SW 1271 (cell line): ENCODE data around the gene SRI.
"Not testable (repeated sequence)": the region's sequence is repeated elsewhere in the genome, so short reads cannot be mapped to it uniquely, and the experiment has no call there.

Source experiments
- DNase-seq, 2 experiments: peaks; one replicate each; lab custom pipeline; 2025; lab: John Stamatoyannopoulos, UW

The SRI gene, protein sequence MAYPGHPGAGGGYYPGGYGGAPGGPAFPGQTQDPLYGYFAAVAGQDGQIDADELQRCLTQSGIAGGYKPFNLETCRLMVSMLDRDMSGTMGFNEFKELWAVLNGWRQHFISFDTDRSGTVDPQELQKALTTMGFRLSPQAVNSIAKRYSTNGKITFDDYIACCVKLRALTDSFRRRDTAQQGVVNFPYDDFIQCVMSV

DNA sequence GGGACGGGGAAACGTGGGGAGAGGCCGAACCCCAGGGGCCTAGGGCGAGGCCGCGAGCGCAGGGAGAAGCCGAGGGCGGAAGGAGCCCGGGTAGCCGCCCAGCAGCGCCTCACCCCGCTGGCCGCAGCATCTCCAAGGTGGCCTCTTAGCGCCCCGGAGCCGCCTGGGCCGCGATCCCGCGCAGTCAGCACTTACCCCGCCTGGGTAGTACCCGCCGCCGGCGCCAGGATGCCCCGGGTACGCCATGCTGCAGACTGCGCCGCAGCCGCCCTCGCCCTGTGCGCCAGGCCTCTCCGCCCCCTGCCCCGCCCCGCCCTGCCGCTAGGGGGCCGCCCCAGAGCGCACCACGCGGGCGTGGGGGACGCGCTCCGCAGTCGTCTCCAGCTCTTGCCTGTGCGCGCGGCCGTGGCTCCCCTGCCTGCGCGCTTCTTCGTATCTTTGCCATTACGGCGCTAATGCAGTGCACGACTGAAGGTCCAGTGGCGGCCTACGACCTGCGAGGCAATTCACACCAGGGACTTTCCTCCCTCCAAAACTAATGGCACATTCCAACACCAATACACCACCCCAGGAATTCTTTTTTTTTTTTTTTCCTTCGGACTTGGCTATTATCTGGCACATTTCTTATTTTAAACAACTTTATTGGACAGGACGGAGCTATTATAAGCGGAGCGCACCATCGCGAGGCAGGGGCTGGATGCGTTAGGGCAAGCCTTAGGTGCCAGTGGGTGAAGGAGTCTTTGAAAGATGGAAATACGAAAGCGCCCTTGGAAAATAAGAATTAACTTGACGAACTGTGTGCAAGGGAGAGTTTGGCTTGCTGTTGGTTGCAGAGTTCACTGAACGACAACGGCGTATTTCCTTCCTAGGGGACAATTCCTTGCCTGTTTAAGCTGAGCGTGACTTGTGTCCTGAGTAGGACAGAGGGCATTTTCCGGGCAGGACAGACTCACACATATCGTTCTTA lies at the start of gene SRI:
TSS of gene SRI (minus strand) at position 258 of the 967 bp plus-strand sequence. CDS start at position 246, 12 bp downstream.
- DNase-seq, result peak; percentile 38 to 85

DNA sequence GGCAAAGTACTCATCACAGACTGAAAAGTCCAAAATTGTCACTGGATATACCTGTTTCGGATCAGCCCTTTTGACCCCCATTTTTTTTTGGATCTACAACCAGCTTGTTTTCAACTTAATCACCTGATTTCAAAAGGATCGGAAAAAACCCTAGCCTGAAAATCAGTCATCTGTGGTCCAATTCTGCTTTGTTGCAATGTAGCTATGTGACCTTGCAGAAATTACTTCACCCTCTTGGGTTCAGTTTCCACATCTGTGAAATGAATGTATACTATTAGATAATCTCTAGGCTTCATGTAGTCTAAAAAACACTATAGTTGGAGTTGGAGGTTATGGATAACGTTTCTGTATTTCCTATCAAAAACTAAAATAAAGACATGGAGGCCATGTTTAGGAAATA lies 49.7 kb upstream of the SRI start:
- DNase-seq, result no peak

DNA sequence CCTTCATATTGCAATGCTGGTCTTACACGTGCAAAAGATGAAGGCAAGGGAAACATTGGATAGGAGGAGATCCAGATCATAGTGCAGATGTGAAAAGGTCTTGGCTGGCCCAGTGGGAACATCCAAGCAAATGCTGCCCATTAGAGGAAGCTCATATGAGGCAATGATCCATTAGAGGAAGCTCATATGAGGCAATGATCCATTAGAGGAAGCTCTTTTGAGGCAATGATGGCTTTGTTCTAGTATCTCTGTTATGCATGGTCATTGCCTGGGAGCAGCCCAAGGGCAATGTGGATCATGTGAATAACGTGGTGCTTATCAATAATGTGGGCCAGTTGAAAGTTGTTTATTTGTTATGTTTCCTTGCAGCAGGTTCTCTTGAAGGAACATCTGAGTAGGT lies 49.0 kb upstream of the SRI start:
- no peak for DNase-seq

DNA sequence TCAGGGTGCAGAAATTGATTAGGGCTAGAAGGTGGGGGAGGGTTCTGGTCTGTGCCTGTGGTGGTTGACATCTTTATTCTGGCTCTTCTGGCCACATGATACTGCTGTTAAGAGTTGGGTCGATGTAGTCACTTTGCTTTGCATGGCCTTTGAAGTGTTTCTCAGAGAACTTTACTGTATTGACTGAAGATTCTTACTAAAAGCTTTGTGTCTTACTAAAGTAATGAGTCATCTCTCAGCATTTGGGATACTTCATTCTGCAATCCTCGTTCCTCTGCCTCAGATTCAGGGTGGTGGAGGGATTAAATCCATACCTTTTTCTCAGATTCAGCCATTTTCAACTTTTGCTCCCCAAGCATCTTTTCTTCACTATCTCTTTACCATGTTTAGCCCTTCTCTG lies 48.2 kb upstream of the SRI start:
- DNase-seq, result no peak

DNA sequence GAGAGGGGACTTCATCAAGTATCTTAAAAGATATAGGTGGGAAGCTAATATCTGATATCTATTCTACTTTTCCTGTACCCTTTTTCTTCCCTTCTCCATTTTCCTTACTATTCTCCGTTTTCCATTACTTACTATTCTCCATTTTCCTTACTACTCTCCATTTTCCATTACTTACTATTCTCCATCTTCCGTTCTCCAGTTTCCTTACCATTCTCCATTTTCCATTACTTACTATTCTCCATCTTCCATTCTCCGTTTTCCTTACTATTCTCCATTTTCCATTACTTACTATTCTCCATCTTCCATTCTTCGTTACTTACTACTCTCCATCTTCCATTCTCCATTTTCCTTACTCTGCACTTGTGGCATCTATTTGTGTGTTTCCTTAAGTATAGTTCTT lies 47.6 kb upstream of the SRI start:
- no peak for DNase-seq

DNA sequence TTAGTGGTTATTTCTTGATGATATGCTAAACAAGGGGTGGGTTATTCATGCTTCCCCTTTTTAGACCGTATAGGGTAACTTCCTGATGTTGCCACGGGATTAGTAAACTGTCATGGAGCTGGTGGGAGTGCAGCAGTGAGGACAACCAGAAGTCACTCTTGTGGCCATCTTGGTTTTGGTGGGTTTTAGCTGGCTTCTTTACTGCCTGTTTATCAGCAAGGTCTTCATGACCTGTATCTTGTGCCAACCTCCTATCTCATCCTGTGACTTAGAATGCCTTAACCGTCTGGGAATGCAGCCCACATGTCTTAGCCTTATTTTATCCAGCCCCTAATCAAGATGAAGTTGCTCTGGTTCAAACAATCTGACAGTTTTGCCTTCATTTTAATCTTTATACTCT lies 45.1 kb upstream of the SRI start:
- DNase-seq, result not testable (repeated sequence)

DNA sequence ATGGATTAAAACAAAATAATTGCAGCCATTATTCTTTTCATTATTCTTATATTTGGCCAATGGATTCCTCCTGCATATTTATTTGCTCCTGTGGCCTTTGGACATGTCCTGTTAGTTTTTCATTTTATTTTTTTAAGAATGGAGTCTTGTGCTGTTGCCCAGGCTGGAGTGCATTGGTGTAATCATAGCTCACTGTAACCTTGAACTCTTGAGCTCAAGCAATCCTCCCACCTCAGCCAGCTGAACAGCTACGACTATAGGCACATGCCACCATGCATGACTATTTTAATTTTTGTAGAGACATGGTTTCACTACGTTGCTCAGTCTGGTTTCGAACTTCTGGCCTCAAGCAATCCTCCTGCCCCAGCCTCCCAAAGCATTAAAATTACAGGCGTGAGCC lies 42.7 kb upstream of the SRI start:
- DNase-seq, result no peak

DNA sequence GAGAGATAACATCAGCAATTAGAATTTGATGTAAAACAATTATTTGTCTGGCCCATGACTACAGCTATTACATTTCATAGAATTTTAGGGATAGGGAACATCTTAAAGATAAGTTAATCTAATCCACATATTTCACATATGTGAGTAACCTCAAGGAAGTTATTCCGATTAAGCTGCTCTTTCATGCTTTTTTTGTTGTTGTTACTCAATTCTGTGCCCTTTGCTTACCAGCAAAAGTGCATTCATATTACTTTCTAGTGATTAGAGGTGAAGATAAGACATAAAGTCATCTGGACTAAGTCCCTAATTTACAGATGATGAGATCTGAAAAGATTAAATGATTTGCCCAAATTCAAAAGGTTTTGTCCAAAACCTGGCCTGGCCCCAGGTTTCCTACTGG lies 40.9 kb upstream of the SRI start:
- DNase-seq, result no peak

DNA sequence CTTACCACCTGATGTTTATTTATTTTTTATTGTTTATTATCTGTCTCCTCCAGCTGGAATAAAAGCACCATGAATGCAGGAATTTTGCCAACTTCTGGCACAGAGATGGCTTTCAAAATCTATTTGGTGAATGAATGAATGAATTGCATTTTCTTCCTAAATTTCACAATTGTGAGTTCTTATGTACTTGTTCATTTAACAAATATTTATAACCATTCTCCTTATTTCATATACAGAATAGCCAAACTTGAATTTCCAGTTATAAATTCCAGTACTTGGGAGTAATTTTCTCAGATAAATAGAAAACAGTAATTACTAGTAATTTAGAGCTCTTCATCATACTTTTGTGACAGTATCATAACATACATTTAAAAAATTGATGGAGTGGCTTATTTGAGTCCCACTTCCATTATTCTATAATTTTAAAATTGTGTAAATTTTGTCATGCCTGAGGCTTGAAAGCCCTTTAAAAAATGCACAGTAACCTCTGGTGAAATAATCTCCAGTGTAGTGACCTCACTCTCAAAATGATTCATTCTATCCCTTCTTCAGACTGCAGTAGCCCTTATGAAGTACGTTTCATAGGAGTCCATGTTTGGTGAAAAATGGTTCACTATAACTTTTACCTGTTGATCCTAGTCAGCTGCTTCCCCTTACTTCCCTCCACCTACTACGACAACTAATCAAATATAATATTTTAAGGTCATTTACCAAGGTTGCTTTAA lies 40.0 kb upstream of the SRI start:
- no peak for DNase-seq

DNA sequence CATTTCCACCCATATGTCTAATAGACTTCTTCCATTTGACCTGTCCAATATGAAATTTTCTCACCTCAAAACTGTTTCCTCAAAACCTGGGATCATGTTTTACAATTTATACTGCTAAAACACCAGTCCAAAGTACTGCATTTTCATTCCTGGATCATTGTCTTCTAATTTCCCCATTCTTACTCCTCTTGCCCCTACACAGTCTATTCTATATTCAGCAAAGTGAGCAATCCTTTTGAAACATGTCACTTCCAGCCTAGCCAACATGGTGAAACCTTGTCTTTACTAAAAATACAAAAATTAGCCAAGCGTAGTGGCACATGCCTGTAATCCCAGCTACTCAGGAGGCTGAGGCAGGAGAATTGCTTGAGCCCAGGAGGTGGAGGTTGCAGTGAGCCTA lies 38.5 kb upstream of the SRI start:
- not testable (repeated sequence) for DNase-seq

DNA sequence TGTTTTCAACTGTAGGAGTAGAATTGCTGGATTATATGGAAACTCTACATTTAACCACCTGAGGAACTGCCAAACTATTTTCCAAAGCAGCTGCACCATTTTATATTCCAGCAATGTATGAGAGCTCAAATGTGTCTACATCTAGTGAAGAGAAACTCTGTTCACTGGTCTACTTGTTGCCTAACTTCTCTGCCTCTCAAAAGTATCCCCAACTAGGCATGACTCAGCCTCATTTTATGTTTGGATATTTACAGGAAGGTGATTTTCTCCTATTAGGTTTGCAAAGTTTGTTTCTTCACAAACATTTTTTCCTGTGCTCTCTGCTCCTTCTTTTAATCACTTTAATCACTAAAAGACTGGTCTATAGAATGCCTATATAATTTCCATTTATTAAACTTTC lies 37.1 kb upstream of the SRI start:
- no peak for DNase-seq

DNA sequence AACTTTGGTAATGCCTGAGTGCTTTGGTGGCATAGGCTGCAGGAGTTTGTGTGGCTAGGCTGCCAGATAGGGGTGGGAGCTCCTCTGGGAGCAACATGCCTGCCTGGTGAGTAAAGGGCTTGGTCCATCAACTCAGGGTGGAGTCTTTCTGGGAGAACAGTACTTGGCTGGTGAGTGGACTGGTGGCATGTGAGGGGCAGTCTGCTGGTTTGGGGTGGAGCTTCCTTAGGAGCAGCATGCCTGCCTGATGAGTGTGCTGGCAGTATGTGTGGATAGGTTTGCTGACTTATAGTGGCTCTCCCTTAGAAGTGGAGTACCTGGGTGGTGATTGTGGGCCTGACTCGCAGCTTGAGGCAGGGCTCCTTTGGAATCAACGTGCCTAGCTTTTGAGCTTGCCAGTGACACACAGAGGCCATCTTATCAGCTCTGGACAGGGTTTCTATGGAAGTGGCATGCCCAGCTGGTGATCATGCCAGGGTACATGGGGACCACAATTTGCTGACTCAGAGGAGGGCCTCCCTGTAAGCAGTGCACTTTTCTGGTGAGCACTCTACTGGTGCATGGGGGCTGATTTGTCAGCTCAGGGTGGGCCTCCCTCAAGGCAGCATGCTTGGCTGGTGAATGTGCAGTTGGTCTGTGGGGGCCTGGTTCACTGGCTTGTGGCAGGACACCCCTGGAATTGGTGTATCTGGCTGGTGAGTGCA lies 35.0 kb upstream of the SRI start:
- peak in 1 of 2 experiments; percentile 9 for DNase-seq

DNA sequence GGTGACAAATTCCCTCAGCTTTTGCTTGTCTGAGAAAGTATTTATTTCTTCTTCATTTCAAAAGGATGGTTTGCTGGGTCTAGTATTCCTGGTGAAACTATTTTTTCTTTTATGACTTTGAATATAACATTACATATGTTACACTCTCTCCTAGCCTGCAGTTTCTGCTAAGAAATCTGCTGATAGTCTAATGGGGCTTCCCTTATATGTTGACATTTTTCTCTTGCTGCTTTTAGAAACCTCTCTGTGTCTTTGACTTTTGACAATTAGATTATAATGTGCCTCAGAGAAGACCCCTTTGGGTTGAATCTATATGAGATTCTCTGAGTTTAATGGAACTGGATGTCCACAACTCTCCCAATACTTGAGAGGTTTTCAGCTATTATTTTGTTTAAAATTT lies 33.8 kb upstream of the SRI start:
- DNase-seq, result no peak

DNA sequence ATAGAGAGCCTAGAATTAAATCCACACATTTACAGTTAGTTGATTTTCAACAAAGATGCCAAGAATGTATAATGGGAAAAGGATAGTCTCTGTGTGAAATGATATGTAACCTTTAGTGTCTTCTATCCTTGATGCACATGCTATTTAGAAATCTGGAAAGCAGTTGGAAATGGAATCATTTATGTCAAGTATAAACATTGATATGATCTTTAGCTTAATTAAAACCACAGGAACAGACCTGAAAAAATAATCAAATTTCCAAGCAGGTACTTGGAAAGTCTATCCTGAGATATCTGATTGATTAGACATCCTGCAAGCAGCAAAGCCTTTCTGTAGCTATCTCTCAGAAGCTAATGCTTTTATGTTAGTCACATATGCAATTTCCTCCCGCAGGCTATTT lies 24.4 kb upstream of the SRI start:
- no peak for DNase-seq

DNA sequence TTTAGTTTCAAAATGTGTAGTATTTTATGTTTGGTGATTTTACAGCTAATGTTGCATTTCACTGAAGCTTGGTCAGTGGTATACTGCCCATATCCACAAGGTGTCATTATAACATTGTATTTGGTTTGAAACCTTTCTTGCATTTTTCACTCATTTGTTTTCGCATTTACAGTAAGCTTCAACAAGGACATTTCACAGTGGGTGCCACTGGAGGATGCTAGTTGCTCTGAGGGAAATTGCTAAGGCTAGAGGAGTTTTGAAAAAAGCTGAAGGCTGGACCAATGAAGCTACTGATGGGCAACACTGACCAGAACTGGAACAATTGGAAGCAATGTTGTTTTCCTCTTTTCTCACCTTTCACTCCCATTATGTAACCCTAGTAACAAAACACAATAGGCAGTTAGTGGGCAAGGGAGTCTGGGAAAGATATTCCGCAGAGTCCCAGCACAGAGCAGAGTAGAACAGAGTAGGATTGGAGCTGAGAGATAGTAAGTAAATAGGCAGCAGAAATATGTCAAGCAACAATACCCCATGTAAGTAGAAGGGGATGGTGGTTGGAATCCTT lies 23.6 kb upstream of the SRI start:
- peak in 1 of 2 experiments; percentile 58 for DNase-seq

DNA sequence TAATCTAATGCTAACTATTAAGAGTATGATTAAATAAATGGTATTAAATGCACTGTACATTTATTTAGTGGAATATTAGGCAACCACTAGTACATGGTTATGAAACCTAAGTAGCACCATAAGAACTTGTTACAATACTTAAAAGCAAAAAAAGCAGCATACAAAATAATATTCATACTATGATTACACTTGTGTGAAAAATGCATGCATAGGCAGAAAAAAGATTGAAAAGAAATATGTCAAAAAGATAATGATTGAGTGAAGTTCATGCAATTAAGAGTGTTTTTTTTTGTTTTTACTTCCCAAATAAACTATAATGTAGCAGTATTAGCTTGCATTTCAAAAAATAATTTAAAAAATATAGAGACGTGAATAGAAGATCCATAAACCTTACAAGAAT lies 20.0 kb upstream of the SRI start:
- no peak for DNase-seq

DNA sequence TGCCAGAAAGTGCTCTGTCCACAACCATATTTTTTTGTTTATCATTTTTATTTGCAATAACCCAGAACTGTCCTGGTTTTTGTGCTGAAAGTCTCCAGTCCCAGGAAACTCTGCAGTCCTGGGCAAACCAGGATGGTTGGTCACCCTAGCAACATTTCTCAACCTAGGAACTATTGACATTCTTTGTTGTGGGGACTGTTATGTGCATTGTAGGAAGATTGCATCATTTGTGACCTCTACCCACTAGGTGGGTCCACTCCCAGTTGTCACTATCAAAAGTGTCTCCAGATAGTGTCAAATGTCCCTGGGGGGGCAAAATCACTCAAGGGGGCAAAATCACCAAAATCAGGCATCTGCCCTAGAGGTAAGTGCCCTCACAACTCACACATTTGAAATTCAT lies 14.0 kb upstream of the SRI start:
- DNase-seq, result no peak

DNA sequence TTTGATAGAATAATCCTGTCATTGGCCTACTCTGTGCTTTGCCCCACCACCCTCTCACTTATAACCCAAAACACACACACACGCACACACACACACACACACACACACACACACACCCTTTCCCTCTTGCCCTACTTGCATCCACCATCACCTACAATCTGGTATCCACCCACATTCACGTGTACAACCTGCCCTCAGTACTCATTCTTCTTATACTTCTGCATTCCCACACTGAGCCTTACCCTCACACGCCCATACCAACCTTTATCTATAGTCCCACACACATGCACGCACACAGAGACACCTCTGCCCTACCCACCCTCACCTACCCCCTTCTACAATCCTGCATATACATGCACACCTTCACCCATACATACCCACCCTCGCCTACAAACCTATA lies 10.8 kb upstream of the SRI start:
- no peak for DNase-seq

DNA sequence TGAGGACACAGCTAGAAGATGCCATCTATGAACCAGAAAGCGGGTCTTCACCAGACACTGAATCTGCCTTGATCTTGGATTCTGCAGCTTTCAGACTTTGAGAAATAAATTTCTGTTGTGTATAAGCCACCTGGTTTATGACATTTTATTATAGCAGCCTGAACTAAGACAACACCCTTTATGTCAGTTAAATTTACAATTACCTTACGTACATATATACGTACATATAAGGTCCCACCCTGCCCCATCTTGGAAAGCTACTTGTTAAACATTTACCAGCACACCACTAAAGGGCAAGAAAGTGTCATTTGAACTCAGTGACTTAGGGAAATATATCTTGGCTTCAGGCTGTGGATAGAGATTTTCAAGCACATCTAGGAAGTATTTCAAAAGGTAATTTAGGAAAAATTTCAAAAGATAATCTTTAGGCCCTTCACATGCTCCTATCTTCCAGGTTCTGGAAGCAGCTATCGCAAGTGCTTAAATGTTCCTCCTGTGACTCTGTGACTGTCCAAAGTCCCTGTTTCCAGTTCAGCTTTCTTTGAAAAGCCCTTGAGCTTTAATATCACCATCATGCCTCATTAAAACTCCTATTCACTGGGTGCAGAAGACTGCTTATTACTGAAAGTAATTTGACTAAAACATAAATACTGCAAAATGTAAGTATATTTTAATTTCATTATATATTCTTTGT lies 9.6 kb upstream of the SRI start:
- DNase-seq, result no peak

DNA sequence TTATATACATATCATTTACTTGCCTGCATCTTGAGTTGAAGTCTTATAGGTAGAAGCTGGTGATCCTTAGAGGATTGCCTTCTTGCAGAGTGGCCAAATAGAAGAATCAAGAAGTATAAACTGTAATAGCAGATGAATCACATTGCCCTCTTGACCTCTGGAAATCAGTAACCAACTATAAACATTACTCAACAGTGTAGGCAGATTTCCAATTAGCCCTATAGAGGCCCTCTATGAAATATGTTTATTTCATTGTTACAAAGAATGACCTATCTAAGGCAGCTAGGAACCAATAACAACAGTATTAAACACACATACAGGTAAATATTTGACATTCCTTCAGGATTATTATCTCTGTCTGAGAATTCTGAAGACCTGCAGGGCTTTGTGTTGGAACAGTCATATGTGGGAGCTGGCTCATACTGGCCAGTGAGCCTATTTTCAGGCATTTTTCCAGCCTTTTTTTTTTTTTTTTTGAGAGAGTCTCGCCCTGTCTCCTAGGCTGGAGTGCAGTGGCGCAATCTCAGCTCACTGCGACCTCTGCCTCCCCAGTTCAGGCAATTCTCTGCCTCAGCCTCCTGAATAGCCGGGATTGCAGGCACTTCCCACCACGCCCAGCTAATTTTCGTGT lies 7.2 kb upstream of the SRI start:
- peak in 1 of 2 experiments; percentile 24 for DNase-seq

DNA sequence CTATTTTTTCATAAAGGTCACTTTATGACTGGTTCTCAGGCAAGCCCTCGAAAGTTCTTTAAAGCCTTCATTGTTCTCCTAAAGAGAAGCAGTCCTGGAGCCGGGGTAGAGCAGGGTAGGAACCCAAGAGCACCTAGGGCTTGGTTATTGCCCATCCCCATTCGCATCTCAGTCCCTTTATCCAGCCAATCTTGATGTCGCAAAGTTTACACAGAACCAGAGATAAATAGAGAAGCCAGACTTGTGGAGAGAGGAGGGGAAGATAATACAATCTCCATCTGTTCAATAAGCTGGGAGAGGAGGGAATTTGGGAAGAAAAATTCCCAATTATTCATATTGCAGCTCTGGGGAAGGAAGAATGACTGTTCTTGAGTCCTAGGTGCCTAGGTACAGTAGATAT lies 6.4 kb upstream of the SRI start:
- no peak for DNase-seq
